HG03045 (cell line): Measurements from ENCODE around the gene ATP6V1A.
A peak's percentile ranks its signal among the peaks of the same experiment; 100 is the strongest.

Source experiments
- ATAC-seq: cut with Tn5 transposase; IDR thresholded peaks from one replicate; pipeline ENCODE4 v1.9.1; 2021; ENCODE audit warnings: mild to moderate bottlenecking, moderate library complexity; ENCODE audit not compliant: unreplicated experiment

ATP6V1A gene

DNA sequence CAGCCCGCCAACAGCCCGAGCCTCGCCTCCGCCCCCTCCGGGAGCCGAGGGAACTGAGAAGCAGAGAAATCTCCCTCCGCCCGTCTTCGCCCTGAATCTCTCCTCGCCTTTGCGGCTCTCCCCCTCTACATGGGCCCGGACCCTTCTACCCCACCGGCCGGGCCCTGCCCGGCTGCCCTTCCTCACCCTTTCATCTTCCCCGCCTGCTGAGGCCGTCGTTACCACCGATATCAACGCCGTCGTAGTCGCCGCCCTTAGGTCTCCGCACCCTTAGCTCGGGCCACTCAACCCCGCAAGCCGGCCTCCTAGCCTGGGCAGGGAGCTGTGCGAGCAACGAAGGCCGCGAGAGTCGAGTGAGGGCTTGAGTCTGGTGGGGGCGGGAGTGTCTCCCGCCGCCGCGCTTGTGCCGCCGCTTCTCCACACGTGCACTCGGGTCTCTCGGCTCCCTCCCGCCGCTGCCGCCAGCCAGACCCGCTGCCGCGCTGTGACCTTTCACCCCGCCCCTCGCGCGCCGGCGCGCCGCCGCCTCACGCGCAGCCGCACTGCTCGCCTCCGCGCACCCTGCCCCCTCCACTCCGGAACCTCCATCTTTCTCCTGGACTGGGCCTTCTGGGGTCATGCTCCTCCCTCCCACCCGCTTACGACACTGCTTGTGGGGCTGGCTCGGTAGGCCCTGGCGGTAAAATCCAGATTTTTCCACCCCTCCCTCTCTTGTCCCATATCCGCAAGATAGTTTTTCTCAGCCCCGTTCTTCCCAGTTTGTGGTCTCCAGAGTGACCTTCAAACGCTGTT lies 883 bp upstream of the ATP6V1A start, which contains the start of gene NAA50:
Gene NAA50, minus strand, starts transcription at position 494 of the 792 bp plus-strand sequence. Its CDS starts 300 bp downstream, at position 194.
- ATAC-seq, result peak; percentile 55

DNA sequence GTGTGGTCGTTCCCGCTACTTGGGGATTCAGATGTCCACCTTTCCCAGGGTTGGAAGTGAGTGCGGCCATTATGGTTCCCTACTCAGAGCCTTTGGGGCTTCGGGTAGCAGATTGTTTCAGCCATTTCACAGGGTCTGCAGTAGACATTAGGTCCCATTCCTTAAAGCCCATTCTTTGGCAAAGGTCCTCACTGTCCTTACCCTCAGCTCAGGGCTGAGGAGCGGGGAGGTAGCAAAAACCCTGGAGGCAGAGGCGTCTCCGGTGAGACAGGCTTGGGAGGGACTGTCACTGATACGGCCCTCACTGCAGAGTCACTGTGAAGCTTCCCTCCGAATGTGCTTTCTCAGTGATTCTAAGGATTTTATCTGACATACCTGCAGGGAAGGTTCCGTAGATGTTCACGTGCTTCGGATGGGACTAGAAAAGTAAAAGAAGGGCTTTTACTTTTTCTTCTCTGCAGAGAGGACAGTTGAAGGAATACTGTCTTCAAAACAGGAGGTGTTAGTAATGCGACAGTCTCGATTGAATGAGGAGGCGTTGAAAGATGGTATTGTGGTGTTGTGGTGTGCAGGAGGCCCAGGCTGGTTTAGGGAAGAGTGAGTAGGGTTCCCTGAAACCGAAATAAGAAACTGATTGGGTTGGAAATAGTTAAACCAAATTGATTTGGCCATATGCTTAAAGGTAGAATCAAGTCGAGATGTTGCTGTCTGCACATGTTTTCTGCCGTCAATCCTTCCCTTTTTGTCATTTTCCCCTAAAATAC lies 630 bp downstream of the ATP6V1A start:
- peak; percentile 1 for ATAC-seq

DNA sequence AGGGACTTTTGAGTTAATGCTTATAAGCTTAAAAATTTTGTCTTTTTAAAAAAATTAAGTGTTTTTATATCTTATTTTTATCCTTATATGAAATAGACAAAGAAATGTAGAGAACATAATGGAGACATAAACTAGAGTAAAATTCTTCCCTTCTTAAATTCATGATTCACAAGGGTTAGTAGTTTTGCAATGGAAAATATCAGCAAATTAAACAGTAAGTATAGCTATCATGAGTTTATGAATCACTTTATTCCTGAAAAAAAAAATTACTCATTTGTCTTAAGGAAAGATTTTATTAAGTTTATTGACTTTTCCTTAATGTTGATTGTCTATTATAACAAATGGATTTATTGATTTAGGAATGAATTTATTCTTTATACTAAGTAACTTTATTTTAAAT lies 4.3 kb downstream of the ATP6V1A start:
- no peak for ATAC-seq

DNA sequence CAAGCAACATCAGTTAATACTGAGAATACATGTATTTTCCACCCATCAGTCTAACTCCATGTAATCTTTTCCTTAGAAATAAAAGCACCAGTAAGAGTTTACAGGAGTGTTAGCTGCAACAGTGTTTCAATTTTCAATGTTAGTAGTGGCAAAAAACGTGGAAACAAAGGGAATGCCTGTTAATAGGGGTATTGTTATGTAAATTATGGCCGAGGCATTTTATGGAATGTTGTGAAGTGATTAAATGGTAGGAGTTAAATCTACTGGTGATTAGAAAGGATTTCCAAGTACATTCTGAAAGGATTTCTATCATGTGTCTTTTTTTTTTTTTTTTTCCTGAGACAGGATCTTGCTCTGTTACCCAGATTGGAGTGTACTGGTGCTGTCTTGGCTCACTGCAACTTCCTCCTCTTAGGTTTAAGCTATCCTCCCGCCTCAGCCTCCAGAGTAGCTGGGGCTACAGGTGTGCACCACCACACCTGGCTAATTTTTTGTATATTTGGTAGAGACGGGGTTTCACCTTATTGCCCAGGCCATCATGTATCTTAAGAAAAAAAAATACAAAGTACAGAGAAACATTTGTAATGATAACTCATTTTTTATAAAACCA lies 6.6 kb downstream of the ATP6V1A start:
- no peak for ATAC-seq

DNA sequence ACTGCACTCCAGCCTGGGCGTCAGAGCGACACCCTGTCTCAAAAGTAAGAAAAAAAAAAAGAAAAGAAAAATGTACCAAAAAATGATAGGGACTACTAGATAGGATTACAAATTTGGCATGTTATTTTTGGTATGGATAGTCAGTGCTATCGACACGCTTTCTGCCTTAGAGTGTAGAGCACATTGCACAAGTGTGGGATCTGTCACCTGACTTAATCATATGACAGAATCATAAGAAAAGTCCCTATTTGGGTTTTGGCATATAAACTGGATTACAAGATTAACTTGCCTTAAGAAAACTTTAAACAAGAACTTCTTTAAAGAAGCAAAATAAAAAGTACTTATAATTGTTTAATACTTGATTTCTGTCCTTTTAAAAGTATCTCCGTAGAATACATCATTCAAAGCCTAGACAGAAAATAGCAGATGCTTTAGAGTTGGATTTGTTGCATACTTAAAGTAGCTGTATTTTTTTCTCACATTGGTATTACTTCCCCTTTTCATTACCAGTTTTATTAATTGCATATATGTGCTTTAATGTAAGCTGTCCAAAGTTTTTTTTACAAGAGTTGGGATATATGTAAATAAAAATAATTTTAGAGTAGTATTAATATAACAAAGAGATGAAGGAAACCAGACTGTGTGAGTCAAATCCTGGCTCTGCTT lies 7.8 kb downstream of the ATP6V1A start:
- ATAC-seq, result no peak

DNA sequence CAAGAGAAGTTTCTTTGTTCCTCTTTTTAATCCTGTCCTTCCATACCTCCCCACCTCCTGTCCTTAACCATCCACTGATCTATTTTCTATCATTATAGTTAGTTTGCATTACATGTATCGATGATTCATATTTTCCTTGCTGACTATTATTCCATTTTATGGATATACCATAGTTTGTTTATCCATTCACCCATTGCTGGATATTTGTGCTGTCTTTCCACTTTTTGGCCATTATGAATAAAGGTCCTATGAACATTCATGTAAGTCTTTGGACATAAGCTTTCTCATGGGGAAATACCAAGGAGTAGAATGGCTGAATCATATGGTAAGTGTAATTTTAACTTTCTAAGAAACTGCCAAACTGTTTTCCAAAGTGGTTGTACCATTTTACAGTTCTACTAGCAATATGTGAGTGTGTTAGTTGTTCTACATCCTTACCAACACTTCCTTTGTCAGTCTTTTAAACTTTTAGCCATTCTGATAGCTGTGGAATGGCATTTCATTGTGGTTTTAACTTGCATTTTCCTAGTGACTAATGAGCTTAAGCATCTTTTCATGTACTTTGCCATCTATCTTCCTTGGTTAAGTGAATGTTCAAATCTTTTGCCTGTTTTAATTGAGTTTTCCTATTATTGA lies 11.7 kb downstream of the ATP6V1A start:
- ATAC-seq, result no peak

DNA sequence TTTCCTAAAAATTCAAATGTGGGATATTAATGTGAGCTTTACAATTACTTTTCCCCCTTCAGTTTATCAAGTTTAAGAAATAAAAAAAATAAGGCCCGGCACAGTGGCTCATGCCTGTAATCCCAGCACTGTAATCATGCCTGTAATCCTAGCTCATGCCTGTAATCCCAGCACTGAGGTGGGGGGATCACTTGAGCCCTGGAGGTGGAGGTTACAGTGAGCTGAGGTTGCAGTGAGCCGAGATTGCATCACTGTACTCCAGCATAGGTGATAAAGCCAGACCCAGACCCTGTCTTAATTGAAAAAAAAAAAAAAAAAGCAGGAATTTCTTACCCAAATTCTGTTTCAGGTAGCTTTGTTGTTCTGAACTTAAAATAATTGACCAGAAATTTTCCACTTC lies 17.9 kb downstream of the ATP6V1A start:
- ATAC-seq, result no peak

DNA sequence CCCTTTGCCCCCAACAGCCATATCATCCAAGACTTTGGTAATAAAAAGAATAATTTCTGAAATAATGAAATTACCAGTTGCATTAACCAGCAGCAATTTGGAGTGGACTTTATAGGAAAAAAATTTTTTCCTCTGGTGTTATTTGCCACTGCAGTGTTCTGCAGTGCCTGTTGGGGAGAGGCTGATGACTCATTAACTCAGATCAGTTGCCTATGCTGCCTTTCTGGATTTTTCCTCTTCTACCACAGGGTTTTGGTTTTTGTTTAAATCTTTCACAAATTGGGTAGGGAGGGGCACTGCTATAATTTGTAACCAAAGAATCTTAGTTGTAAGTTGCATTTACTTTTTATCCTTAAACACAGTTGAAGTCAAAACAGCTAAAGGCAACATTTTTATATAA lies 22.7 kb downstream of the ATP6V1A start:
- no peak for ATAC-seq

DNA sequence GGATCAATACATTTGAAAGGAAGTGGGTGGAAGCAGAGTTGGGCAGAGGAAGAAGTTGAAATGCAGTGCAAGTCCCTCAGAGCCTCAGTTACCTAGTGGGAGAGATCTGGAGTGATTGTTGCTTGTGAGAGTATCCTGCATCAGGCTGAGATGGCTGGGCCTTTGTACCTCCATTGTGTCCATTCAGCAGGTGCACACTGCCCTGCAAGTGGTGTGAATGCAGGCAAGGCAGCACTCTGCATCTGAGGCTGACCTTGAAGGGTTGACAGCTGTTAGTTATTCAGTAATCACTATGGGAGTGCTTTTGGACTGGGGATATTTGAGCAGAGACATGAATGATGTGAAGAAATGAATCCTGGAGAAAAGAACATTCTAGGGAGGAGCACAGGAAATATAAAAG lies 25.2 kb downstream of the ATP6V1A start:
- ATAC-seq, result no peak

DNA sequence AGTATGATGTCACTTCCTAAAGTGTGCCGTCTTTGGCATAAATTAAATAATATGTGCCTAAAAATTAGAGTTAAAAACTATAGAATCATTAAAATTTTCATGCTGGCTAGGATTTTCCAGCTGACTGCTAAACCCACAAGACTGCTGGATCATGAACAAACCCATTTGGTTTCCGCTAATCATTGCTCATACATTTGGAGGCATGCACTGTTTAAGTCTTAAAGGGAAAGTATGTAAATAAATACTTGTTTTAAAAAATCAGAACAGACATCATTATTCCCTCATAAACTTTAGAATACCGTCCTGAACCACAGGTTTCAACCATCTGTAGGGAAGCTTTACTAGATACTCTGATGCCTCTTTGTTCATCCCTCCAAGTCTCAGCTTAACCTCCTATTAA lies 26.5 kb downstream of the ATP6V1A start:
- ATAC-seq, result no peak

DNA sequence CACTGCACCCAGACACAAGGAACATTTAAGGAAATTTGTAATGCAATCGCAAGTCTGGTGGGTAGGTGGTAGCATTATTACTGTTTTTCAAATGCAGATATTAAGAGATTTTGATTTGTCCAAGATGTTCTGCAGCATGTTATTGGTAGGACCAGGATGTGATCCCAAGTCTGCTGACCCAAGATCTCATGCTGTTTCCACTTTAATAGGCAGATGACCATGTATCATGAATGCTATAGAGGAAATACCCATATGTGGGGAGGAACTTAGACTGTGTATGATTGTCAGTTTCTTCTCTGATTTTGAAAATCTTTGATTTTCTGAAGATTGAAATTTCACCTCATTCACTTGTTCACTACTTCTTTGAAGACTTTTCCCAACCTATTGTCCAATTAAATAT lies 28.7 kb downstream of the ATP6V1A start:
- no peak for ATAC-seq

DNA sequence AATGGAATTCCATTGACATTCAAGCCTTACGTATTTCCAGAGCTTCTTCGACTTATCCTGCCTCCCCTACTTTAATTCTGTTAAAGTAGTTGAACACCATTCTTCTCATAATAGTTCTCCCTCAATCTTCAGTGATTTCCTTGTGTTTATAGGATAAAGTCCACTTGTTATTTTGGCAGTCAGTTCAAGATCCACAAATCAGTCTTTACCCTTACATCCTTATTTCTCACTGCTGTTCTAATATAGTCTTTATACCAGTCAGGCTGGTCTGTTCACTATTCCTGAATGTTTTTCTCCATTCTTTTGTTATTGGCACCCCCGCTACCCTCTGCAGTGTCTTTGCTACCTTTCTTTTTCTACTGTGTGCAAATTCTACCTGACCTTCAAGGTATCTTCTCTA lies 29.7 kb downstream of the ATP6V1A start:
- no peak for ATAC-seq

DNA sequence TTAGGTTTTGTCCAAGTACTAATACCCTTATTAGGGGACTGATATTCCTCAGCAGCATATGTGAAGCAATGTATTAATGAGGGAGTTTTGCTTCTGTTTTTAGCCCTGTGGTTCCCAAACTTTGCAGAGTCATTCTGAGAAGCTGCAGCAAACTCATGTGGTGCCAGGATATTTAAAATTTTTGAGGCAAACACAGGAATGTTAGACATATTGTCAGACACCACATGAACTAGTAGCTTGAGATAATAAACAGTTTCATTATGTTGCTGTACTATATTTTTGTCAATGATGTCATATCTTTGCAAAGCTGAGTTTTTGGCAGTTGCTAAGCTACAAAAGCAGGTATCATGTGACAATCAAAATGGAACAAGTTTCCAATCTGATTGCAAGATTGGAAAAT lies 36.6 kb downstream of the ATP6V1A start:
- ATAC-seq, result no peak

DNA sequence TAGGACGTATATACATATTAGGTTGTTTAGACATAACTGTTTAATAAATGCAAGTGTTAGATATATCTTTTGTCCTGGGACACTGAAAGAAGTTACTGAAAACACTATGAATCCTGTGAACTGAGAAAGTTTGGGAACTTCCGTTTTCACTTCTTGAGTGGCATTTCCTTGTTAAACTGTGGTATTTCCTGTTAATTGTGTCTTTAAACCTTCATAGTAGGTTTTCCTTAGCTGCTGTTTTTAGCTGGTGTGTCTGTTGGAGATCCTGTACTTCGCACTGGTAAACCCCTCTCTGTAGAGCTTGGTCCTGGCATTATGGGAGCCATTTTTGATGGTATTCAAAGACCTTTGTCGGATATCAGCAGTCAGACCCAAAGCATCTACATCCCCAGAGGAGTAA lies 37.1 kb downstream of the ATP6V1A start:
- ATAC-seq, result no peak

DNA sequence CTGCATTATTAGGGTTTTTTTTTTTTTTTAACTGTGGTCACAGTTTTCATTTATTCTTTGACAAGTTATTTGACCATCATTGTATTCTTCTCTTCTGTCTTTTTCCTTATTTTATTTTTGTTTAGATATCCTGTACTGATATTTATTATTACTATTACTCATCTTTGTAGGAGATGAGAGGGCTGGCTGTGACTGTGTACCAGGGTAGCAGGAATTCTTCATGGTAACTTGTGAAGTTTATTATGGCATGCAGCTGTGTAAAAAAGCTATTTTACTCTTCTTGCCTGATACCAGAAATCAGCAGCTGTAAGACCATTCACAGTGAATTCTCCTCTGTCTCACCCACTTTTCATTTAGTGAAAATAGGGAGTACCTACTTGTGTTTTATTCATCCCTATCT lies 44.5 kb downstream of the ATP6V1A start:
- no peak for ATAC-seq

DNA sequence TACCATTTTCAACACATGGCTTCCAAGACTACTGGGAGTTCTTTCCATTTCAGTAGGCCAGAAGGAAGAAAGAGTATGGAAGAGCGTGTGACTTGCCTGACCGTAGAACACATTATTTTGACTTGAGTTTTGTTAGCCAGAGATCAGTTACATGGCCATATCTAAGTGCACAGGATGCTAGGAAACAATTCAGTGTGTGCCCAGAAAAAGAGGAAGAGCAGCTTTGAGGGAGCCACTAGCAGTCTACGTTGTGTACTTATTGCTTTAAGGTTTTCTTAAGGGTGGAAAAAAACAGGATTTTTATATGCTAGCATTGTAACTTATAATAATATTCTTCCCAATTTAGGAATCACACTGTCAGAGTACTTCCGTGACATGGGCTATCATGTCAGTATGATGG lies 47.7 kb downstream of the ATP6V1A start:
- no peak for ATAC-seq

DNA sequence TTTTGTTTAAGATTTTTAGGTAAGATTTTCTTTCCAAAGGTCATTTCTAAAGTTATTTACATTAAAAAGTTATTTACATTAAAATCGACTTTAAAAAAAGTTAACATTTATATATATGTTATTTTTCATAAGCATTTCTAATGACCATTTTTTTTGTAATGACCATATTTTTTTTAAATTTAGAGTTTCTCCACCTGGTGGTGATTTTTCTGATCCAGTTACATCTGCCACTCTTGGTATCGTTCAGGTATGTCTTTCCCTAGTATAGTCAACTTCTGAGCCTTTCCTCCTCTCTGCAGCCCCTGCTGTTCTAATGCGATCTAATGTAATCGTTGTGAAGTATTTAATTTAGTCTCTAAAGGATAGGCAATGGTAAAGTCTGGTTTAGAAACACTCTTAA lies 48.9 kb downstream of the ATP6V1A start:
- no peak for ATAC-seq

DNA sequence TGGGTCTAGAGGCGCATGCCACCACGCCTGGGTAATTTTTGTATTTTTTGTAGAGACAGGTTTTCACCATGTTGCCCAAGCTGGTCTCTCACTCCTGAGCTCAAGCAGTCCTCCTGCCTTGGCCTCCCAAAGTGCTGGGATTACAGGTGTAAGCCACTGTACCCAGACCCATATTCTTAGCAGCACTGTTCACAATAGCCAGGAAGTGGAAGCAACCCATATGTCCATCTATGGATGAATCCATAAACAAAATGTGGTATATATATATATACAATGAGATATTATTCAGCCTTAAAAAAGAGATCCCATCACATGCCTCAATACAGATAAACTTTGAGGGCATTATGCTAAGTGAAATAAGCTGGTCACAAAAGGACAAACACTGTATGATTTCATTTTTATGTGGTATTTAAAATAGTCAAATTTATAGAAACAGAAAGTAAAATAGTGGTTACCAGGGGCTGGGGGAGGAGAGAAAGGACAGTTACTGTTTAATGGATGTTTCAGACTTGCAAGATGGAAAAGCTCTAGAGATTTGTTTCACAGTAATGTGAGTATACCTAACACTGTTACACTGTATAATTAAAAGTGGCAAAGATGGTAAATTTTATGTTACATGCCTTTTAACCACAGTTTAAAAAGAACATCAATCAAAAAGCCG lies 56.1 kb downstream of the ATP6V1A start:
- ATAC-seq, result no peak

DNA sequence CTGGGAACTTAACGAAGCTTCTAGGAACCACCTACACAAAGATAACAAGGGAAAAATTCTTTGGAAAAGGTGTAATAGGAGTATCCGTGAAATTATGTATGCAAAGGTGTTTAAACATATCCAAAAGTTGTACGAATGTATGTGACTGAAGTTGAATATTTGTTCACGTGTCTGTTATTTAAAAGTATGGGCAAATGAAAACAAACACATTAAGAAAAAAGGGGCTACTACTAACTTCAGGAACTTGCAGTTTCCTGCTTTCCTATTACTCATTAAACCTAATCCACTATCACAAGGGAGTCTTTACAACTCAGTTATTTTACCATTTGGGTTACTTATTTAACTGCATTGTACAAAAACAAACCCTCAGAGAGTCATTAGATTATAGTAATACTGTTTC lies 57.8 kb downstream of the ATP6V1A start:
- ATAC-seq, result no peak

DNA sequence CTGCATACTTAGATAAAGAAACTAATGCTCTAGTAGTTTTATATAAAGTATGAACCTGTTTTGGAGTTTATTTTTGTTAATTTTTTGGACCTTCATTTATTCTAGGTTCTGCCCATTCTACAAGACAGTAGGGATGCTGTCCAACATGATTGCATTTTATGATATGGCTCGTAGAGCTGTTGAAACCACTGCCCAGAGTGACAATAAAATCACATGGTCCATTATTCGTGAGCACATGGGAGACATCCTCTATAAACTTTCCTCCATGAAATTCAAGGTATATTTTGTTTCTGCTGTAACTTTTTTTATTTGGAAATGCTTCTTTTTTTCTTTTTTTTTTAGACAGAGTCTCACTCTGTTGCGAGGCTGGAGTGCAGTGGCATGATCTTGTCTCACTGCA lies 58.4 kb downstream of the ATP6V1A start:
- no peak for ATAC-seq
